RWPE1 (cell line): ENCODE results near the gene SLC4A1.

ENCODE experiments used
- CTCF ChIA-PET: fragments of 350-600 bp; sonication (Branson Sonifier 250); formaldehyde crosslinking; extraction: SDS; loops from one replicate; lab custom pipeline; 2021; lab: Yijun Ruan, JAX
- POLR2A ChIA-PET: fragments of 400-600 bp; formaldehyde crosslinking; extraction: SDS; loops from one replicate; lab custom pipeline; 2020; ENCODE audit warnings: antibody characterized with exemption; ENCODE audit not compliant: low non-redundant PET; lab: Yijun Ruan, JAX
- DNase-seq: peaks from one replicate; pipeline ENCODE4 v3.0.0; 2012; ENCODE audit warnings: low spot score
- H3K27ac ChIP-seq: fragments of 450-650 bp; 2 replicates; pipeline ENCODE4 v1.5.1; 2017
- TF ChIP-seq, protein P1 (sequence below): fragments of 450-650 bp; conservative IDR thresholded peaks from 2 replicates; pipeline ENCODE4 v1.5.1; 2017; ENCODE audit warnings: low read depth, mild to moderate bottlenecking

SLC4A1 gene

DNA sequence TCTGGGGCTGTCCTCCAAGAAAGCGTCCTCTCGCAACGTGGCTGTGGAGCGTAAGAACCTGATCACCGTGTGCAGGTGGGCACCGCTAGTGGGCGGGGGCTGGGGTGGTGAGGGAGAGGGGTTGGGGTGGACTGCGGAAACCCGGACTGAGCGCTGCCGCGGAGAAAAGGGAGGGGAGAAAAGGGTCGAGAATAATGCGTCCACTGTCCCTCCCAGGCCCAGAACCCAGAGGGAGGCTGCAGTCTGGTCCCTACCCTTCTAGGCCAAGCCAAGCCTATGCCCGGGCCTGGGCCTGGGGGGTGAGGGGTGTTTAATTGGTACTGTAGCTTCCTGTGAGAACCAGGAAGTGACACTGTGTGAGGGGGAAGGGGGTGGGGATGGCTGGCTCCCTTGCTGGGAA, 40.9 kb upstream of the SLC4A1 start:
- POLR2A ChIA-PET, result interaction anchor here (0.6 kb wide), 1 partner anchor 124 kb away, joined by 5 read pairs; no protein-coding TSS in a partner anchor
- CTCF ChIA-PET, result interaction anchor here (0.6 kb wide), 1 partner anchor 80 kb away, joined by 3 read pairs; no protein-coding TSS in a partner anchor
- no peak overlapping the region for H3K27ac ChIP-seq
- DNase-seq, result no peak
- TF ChIP-seq, protein P1, sequence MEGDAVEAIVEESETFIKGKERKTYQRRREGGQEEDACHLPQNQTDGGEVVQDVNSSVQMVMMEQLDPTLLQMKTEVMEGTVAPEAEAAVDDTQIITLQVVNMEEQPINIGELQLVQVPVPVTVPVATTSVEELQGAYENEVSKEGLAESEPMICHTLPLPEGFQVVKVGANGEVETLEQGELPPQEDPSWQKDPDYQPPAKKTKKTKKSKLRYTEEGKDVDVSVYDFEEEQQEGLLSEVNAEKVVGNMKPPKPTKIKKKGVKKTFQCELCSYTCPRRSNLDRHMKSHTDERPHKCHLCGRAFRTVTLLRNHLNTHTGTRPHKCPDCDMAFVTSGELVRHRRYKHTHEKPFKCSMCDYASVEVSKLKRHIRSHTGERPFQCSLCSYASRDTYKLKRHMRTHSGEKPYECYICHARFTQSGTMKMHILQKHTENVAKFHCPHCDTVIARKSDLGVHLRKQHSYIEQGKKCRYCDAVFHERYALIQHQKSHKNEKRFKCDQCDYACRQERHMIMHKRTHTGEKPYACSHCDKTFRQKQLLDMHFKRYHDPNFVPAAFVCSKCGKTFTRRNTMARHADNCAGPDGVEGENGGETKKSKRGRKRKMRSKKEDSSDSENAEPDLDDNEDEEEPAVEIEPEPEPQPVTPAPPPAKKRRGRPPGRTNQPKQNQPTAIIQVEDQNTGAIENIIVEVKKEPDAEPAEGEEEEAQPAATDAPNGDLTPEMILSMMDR, result no peak

DNA sequence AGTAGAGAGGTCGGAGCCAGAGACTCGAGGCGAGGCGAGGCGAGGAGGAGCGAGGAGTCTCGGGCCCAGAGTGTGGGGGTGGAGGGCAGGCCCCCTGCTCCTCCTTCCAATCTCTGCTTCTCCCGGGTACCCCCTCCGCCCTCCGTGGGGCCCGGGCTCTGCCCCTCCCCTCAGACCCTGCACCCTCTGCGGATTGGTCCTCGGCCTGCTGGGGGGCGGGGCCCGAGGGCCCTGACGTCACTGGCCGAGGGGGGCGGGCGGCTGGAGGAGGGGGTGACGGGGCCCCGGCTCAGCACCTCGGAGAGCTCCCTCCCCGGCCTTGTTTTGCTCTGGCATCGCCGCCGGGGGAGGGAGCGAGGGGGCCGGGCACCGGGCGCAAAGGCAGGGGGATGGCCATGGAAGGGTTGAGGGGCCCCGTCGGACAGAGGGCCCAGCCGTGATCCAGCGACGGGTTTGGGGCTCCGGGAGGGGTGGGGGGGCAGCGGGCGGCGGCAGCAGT, 40.4 kb upstream of the SLC4A1 start, which contains the start of gene RUNDC3A:
Gene RUNDC3A (plus strand): TSS at position 282 of the 499 bp plus-strand sequence. CDS start 232 bp downstream, outside the sequence.
- POLR2A ChIA-PET, result interaction anchor here (0.6 kb wide), 1 partner anchor 124 kb away, joined by 5 read pairs; no protein-coding TSS in a partner anchor
- H3K27ac ChIP-seq, result peak within 1 kb of the TSS; percentile 66
- TF ChIP-seq, protein P1, result no peak
- CTCF ChIA-PET, result interaction anchor here (0.6 kb wide), 1 partner anchor 79 kb away, joined by 3 read pairs; no protein-coding TSS in a partner anchor
- peak; percentile 96 for DNase-seq

DNA sequence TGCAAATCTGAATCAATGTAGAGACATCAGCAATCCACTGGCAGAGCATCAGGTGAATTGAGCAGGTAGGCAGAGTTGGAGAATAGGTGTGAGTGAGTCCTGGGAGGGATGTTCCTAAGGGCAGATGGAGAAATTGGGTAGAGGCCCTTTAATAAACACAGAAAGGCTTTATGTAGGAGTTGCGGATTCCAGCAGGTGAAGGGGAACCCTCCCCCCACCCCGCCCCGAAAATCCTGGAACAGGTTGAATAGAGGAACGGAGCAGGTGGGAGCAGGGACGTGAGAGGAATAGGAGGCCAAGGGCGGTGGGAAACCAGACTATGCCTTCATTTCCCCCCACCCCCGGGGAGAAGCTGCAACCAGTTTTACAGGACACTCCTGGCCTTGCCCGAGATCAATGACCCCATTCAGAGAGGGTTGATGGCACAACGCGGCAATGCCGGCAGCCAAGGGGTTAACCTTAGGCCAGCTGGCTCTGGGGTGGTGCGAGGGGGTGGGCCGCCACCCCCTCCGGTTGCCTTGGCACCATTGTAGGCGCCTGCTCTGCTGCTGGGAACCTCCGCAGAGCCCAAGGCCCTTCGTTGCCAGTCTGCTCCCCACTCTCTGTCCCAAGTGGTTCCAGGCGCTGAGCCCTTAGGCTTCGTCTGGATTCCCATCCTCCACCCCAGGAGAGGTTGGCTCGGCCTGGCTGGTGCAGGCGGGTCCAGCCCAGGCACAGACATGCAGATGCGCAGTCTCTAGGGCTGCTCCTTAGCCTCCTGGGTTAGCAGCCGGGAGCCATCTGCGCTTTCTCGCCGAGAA, 39.7 kb upstream of the SLC4A1 start:
- ChIA-PET POLR2A (no interaction called here), CTCF (no interaction called here)
- TF ChIP-seq, protein P1, result no peak
- peak; percentile 82 for DNase-seq
- H3K27ac ChIP-seq, result peak overlapping the region; percentile 66

DNA sequence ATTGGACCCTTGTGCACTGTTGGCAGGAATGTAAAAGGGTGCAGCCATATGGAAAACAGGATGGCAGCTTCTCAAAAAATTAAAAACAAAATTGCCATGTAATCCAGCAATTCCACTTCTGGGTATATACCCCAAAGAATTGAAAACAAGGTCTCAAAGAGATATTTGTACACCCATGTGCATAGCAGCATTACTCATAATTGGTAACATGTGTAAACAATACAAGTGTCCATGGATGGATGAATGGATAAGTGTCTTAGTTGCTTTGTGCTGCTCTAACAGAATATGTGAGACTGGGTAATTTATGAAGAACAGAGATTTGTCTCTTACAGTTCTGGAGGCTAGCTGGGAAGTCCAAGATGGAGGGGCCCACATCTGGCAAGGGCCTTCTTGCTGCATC, 36.7 kb upstream of the SLC4A1 start:
- POLR2A ChIA-PET, result no interaction called here
- CTCF ChIA-PET, result no interaction called here
- no peak overlapping the region for H3K27ac ChIP-seq
- TF ChIP-seq, protein P1, result no peak
- DNase-seq, result no peak

DNA sequence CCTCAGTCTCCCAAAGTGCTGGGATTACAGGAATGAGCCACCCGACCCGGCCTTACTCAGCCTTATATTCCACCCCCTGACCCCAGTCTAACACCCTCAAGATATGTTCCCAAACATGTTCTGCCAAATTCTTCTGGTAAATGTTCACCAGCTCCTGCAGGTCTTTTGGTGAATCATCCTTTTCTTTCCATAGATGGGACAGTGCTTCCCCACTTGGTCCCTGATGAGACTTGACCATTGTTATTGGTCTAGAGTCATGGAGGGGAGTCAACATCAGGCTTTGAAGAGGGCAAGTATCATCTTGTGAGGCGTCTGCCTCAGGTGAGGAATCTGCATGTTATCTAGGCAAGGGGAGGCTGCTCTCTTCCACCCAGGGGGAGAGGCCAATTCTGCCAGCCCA, 30.0 kb upstream of the SLC4A1 start:
- TF ChIP-seq, protein P1, result no peak
- CTCF ChIA-PET, result no interaction called here
- DNase-seq, result peak; percentile 58
- H3K27ac ChIP-seq, result no peak overlapping the region
- POLR2A ChIA-PET, result interaction anchor here (0.6 kb wide), 1 partner anchor 76 kb away, joined by 3 read pairs; no protein-coding TSS in a partner anchor

DNA sequence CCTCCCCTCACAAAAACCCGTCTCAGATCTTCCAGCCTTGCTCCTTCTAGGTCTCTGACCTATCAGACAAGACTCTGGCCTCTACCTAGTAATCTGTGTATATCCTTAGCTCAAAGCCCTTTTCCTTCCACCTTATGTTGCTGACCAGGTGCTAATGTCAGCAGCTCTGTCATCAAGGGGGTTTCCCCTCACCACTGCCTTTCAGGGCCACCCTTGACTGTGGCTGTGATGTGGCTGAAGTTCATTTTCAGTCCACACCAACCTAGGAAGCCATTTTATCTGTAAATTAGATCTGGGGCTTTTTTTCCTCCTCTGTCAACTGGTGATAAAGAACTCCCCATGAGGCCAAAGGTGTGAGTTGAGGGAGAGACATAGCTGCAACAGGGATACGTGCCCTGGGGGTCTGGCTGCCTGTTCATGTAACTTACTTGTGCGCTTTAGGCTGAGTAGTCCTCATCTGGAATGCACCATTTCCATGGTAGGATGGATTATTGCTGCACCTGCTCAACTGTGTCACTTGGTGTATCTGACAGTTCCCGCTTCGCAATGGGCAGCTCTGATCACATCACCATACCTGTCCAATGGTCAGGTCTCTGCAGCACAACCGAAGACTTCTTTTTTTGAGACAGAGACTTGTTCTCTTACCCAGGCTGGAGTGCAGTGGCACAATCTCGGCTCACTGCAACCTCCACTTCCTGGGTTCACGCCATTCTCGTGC, 25.7 kb upstream of the SLC4A1 start:
- no peak for DNase-seq
- ChIA-PET CTCF (interaction anchor here (0.6 kb wide), 1 partner anchor 34 kb away, joined by 4 read pairs; no protein-coding TSS in a partner anchor), POLR2A (interaction anchor here (0.6 kb wide), 1 partner anchor 33 kb away, joined by 4 read pairs; no protein-coding TSS in a partner anchor)
- TF ChIP-seq, protein P1, result no peak
- no peak overlapping the region for H3K27ac ChIP-seq
